Measurements from ENCODE around the gene OR10P1.
A peak's percentile ranks its signal among the peaks of the same experiment; 100 is the strongest.
"Not testable (repeated sequence)": the region's sequence is repeated elsewhere in the genome, so short reads cannot be mapped to it uniquely, and the experiment has no call there.

OR10P1 gene, protein sequence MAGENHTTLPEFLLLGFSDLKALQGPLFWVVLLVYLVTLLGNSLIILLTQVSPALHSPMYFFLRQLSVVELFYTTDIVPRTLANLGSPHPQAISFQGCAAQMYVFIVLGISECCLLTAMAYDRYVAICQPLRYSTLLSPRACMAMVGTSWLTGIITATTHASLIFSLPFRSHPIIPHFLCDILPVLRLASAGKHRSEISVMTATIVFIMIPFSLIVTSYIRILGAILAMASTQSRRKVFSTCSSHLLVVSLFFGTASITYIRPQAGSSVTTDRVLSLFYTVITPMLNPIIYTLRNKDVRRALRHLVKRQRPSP

DNA sequence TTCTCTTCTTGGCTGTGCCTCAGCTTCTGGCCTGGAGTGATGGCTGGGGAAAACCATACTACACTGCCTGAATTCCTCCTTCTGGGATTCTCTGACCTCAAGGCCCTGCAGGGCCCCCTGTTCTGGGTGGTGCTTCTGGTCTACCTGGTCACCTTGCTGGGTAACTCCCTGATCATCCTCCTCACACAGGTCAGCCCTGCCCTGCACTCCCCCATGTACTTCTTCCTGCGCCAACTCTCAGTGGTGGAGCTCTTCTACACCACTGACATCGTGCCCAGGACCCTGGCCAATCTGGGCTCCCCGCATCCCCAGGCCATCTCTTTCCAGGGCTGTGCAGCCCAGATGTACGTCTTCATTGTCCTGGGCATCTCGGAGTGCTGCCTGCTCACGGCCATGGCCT lies at the start of gene OR10P1:
OR10P1 (plus strand) TSS at position 40 of the 400 bp plus-strand sequence; CDS start at position 40, 0 bp downstream.
- DNase-seq (ENCODE audit: insufficient read length, low spot score) (no peak), FAIRE-seq (no peak)
- TF ChIP-seq, protein P1, sequence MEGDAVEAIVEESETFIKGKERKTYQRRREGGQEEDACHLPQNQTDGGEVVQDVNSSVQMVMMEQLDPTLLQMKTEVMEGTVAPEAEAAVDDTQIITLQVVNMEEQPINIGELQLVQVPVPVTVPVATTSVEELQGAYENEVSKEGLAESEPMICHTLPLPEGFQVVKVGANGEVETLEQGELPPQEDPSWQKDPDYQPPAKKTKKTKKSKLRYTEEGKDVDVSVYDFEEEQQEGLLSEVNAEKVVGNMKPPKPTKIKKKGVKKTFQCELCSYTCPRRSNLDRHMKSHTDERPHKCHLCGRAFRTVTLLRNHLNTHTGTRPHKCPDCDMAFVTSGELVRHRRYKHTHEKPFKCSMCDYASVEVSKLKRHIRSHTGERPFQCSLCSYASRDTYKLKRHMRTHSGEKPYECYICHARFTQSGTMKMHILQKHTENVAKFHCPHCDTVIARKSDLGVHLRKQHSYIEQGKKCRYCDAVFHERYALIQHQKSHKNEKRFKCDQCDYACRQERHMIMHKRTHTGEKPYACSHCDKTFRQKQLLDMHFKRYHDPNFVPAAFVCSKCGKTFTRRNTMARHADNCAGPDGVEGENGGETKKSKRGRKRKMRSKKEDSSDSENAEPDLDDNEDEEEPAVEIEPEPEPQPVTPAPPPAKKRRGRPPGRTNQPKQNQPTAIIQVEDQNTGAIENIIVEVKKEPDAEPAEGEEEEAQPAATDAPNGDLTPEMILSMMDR (IDR thresholded peaks at IDR 0.05; ENCODE audit: insufficient read depth, missing control alignments) = no peak

DNA sequence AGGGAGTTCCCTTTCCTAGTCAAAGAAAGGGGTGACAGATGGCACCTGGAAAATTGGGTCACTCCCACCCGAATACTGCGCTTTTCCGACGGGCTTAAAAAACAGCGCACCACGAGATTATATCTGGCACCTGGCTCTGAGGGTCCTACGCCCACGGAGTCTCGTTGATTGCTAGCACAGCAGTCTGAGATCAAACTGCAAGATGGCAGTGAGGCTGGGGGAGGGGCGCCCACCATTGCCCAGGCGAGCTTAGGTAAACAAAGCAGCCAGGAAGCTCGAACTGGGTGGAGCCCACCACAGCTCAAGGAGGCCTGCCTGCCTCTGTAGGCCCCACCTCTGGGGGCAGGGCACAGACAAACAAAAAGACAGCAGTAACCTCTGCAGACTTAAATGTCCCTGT lies 46.5 kb upstream of the OR10P1 start:
- not testable (repeated sequence) for FAIRE-seq

DNA sequence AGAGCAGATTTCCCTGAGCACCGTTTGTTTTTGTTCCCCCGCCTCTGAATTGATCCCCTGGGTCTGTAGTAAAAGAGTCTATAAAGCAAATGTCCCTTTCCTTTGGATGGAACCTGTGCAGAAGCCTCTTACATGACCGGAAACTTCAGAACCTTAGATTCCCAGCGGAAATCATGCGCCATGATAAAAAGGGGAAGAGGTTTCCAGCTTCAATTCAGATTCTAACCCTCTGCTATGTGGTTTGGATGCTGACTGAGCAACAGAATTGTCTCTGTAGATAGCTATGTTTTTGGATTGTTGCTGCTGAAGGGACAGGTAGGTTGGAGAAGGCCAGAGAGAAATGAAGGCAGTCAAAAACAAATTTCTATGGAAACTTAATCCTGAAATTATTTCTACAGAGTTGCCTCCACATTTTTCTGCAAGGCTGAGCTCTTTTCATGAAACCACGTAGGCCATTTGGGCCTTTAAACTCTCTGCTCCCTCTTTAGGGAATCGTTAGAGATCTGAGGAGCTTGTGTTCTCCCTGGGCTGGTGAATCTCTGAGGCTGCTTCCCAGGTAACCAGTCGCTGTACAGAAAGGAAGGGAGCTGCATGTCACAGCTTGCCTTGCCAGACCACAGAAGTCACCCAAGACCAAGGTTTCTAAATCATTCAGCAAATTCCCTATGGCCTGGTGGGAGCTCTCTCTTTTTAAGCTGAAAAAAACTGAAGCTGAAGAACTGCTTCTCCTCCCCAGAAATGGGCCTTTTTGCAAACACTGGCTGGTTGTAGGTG lies 28.7 kb upstream of the OR10P1 start:
- no peak for DNase-seq (ENCODE audit: insufficient read length, low spot score)
- no peak for FAIRE-seq
- TF ChIP-seq, protein P1 (IDR thresholded peaks at IDR 0.05; ENCODE audit: insufficient read depth, missing control alignments) = no peak

More for the DNA sequence above, 46.5 kb upstream of the OR10P1 start:
- not testable (repeated sequence) for DNase-seq (ENCODE audit: insufficient read length, low spot score)

DNA sequence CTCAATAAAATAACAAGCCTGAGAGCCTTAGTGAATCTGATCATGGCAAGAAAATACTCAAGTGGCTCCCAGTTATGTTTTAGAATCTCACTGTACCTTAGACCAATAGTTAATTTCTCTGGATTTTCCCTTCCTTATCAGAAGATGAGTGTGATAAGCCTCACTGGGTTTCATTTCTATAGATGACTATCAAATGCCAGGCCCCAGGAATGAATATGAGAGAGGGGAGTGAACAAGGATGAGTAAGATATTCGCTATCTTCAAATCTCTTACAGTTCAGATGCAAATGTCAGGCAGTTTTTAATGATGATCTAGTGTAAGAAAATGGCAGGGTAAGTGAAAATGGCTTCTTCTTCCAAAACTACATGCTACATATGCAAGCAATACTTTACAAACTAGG lies 26.1 kb upstream of the OR10P1 start:
- TF ChIP-seq, protein P1 (IDR thresholded peaks at IDR 0.05; ENCODE audit: insufficient read depth, missing control alignments) = no peak

DNA sequence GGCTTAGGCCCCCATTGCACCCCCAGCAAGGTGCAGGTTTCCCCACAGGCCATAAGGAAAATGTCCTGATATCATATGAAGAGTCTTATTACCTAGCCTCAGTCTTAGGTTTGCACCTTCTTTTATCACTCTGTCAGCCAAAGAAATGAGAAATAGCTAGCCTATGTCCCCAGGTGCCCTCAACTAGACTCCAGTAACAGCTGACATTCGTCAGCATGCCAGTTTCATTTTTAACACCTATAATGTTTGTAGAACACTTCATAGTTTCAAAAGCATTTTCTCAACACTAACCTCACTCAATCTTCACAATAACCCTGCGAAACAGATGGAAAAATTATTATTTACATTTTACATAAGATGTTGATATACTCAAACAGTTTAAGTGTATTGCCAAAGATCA lies 24.0 kb upstream of the OR10P1 start:
- FAIRE-seq (no peak), DNase-seq (ENCODE audit: insufficient read length, low spot score) (no peak)
- TF ChIP-seq, protein P1 (IDR thresholded peaks at IDR 0.05; ENCODE audit: insufficient read depth, missing control alignments) = no peak

More for the DNA sequence above, 26.1 kb upstream of the OR10P1 start:
- DNase-seq (ENCODE audit: insufficient read length, low spot score) = no peak
- no peak for FAIRE-seq

DNA sequence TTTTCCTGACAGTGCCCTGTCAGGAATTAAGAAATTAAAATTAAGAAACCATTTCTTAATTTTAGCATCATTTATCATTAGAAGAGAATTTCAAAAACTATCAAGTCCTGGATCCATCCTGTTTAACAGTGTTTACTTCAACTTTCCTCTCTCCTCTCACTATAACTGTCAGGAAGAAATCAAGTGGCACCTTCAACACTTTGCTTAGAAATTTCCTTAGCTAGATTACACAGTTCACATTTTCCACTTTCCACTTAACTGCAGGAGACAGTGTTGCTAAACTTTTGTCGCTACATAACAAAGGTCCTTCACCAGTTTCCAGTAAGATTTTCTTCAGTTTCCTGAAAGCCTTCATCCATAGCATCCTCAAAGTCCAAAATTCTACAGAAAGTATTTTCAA lies 21.9 kb upstream of the OR10P1 start:
- DNase-seq (ENCODE audit: insufficient read length, low spot score) = no peak
- FAIRE-seq = no peak
- TF ChIP-seq, protein P1 (IDR thresholded peaks at IDR 0.05; ENCODE audit: insufficient read depth, missing control alignments) = no peak

DNA sequence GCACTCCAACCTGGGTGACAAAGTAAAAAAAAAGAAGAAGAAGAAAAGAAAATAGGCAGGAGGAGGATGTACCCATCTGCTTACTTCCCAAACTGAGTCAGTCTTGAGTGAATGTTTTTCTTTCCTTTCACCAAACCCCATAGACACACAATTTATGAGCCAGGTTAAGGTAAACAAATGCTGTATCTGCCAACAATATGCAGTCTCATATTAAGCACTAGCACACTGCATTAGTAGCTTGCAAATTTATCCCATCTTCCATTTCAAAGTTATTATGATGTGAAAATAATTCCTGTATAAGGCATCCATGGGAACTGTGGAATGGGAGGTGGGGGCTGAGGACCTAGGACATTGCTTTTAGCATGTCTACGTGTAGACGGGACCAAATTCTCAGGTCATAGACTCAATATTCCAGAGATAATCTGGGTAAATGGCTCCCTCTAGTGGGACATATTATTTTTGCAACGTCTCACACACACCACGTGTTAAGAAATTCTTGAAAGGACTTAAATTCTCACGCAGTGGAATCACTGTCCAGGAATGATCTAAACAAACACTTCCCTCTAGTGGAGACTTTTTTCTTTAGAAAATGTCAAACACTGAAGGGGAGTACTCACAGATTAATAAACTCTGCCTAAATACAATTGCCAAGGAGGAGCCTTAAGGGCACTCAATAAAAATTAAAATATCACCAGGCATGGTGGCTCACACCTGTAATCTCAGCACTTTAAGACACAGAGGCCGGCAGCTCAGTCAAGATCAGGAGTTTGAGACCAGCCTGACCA lies 17.1 kb upstream of the OR10P1 start:
- DNase-seq (ENCODE audit: insufficient read length, low spot score) (peak; percentile 38), FAIRE-seq (peak; percentile 73)
- TF ChIP-seq, protein P1 (IDR thresholded peaks at IDR 0.05; ENCODE audit: insufficient read depth, missing control alignments) = peak; percentile 80
